ENCODE results near the gene PGAP6.
"Not testable (repeated sequence)": the region's sequence is repeated elsewhere in the genome, so short reads cannot be mapped to it uniquely, and the experiment has no call there.

Gene PGAP6, protein sequence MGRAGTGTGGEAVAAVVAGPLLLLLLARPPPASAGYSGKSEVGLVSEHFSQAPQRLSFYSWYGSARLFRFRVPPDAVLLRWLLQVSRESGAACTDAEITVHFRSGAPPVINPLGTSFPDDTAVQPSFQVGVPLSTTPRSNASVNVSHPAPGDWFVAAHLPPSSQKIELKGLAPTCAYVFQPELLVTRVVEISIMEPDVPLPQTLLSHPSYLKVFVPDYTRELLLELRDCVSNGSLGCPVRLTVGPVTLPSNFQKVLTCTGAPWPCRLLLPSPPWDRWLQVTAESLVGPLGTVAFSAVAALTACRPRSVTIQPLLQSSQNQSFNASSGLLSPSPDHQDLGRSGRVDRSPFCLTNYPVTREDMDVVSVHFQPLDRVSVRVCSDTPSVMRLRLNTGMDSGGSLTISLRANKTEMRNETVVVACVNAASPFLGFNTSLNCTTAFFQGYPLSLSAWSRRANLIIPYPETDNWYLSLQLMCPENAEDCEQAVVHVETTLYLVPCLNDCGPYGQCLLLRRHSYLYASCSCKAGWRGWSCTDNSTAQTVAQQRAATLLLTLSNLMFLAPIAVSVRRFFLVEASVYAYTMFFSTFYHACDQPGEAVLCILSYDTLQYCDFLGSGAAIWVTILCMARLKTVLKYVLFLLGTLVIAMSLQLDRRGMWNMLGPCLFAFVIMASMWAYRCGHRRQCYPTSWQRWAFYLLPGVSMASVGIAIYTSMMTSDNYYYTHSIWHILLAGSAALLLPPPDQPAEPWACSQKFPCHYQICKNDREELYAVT

DNA sequence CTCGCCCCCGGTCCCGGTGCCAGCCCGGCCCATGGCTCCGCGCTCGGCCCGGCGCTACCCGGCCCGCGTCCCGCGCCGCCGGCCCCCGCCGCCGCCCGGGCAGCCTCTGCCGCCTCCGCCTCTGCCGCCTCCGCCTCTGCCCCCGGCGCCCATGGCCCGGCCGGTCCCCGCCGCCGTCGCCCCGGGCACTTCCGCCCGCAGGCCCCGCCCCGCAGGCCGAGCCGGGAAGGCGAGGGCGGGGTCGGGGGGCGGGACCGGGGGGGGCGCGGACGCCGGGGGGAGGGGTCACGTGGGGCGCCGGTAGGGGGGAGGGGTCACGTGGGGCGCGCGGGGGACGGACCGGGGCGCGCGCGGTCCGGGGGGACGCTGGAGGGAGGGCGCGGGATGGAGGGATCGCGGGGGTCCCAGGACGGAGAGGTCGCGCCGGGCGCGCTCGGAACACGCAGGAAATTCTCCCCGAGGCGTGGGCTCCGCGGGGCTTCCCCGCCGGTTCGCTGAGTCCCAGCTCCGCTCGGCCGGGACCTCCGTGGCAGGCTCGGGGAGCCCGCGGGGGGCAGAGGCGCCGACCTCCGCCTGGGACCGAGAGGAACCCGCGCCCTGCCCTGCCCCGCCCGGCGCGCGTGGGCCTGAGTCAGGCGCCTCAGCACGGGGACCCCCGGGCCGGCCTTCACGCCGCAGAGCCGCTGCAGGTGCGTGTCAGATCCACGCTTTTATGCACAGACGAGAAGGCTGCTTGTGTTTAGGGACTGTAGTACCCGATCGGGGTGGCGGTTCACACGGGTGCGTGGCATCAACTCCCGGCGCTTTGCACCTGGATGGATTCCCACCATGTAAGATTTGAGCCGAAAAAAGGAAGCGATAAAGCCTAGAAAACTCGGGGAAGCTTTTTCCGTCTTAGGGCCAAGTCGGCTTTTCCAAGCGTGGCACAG, at the start of gene PGAP6:
Gene PGAP6, minus strand, starts transcription at position 190 of the 929 bp plus-strand sequence. Its CDS starts 157 bp downstream, at position 33.
- DNase-seq = peak; percentile 58

DNA sequence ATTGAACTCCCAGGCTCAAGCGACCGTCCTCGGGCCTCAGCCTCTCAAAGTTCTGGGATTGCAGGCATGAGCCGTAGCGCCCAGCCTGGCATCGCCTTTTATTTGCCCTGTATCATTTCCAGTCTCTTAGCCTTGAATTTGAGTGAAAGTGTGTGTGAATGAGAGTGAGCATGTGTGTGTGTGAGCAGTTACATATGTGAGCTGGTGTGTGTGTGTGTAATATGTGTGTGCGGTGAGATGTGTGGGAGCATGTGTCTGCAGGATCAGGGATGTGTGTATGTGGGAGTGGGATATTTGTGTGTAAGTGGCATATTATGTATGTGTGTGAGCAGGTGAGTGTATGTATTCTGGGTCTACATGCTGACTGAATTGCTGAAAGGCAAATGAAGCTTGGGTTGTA, 49.1 kb upstream of the PGAP6 start:
- DNase-seq = no peak

DNA sequence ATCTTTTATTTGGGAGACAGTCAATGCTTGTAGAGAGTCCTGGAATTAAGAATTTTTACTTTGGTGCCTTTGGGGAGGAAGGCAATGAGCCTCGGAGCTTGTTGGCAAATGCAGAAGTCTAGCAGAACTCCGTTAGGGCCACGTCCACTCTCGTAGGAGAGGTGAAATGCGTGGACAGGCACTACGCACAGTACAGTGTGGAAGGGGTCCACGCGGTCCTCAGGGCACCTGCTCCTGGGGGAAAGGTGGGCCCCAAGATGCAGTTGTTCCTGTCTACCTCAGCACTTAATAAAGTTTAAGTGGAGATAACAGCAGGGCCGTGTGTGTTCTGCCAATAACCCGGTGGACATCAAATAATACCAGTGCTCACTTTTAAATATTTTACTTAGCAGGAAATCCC, 45.5 kb upstream of the PGAP6 start:
- DNase-seq = no peak

DNA sequence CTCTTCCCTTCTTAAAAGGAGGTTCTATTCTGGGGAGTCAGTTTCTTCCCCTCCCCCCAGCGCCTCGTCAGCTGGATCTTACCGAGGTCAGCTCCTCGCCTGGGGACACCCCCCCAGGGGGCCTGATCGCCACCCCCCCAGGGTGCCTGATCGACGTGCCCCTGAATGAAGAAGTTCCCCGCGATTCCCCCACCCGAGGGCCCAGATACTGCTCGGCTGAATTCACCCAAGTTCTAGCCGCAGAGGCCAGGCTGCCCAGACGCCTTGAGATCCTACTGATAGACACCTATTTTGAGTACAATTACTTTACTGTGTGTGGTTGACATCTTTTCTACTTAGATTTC, 45.1 kb upstream of the PGAP6 start:
- DNase-seq = no peak

DNA sequence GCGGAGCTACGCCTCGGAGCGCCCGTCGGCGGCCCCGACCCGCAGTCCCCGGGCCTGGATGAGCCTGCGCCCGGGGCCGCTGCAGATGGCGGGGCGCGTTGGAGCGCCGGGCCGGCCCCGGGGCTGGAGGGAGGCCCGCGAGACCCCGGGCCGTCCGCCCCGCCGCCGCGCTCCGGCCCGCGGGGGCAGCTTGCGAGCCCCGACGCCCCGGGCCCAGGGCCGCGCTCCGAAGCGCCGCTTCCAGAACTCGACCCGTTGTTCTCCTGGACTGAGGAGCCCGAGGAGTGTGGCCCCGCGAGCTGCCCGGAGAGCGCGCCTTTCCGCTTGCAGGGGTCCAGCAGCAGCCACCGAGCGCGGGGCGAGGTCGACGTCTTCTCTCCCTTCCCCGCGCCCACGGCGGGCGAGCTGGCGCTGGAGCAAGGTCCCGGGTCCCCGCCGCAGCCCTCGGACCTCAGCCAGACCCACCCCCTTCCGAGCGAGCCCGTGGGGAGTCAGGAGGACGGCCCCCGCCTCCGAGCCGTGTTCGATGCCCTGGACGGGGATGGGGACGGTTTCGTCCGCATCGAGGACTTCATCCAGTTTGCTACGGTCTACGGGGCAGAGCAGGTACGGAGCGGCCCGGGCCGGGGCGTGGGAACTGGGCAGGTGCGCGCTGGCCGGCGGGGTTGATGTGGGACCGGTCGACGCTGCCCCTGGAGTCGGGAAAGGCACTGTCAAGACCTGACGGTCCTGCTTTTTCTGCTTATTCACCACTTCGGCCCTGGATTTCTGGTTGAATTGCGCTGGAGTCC, 44.5 kb upstream of the PGAP6 start:
- no peak for DNase-seq

DNA sequence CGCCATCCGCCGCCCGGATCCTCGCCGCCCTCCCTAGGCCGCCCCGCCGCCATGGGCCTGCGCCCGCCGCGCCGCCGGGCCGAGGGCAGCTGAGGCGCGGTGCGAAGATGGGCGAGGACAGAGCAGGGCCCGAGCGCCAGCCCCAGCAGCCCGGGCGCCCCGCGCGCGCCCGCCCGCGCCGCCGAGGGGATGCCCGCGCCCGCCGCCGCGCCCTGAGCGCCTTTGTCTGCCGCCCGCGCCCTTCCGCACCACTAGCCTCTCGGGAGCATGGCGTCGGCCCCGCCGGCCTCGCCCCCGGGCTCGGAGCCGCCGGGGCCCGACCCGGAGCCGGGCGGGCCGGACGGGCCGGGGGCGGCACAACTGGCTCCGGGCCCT, 43.9 kb upstream of the PGAP6 start:
- DNase-seq = no peak

DNA sequence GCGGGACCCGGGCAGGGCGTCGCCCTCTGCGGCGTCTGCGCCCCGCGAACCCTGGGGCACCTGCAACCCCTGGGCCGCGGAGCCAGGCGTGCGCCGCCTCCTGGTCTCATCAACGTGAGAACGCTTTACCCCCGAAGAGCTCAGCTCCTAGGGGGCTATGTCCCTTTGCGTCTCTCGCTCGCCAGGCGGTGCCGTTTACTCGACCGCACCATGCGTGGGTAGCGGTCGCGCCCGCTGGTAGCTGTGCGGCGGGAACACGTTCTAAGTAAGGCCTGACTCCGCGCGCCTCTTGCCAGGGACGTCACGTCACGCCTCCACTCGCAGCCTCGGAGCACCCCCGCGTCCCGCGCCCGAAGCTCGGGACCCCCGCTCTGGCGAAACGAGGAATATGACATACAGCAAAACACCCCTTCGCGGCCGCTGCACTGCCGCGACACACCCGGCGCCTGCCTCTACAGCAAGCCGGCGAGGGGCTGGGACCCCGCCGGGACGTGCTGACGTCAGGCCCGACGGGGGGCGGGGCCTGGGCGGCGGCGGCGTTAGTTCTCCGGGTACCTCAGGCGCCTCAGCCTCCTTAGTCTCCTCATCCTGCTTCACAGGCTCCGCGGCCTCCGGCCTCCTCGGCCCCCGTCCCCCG, 43.4 kb upstream of the PGAP6 start, which contains the start of gene RAB11FIP3:
Gene RAB11FIP3, plus strand, starts transcription at position 568 of the 637 bp plus-strand sequence. CDS start 358 bp downstream, outside the sequence.
- DNase-seq = peak; percentile 78

DNA sequence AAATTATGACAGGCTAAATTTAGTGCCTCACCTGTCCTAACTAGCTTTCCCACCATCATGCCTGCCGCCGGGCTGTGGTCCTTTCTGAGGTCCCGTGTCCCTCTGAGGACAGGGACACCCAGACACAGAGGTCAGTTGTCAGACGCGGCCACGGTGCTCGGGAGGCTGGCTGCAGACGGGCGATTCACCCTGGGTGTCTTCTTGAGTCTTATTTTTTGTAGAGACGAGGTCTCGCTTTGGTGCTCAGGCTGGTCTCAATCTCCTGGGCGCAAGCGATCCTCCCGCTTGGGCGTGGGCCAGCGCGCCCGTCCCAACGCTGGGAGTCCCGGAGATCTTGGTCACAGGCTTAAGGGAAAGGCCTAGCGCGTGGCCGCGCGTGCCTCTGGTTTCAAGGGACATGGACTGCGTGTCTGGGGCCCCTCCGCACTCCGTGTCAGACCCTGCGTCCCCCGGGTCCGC, 42.9 kb upstream of the PGAP6 start:
- DNase-seq = no peak

DNA sequence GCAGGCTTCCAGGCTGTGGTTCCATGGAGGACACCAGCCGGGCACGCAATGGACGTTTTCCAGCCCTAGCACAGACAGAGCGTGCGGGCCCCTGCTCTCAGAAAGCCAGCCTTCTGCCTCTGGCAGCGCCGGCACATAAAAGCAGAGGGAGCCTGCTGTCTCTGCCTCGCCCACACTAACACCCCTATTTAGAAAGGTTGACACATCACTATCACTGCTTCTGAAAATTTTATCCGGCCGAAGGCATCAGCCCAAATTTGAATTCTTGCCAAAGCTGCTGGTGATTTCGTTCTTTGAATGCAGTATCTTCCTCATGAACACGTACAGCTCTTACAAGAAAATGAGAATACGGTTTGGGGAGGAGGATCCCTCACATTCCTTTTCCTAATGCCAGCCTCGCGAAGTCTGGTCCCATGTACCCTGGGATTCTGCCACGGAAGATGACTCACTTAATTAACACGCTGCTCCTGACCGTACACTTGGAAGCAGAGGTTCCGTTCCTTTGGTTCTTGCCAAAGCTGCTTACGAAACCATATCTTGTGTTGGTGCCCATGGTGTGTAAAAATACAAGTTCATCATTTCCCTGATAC, 42.4 kb upstream of the PGAP6 start:
- DNase-seq = no peak

DNA sequence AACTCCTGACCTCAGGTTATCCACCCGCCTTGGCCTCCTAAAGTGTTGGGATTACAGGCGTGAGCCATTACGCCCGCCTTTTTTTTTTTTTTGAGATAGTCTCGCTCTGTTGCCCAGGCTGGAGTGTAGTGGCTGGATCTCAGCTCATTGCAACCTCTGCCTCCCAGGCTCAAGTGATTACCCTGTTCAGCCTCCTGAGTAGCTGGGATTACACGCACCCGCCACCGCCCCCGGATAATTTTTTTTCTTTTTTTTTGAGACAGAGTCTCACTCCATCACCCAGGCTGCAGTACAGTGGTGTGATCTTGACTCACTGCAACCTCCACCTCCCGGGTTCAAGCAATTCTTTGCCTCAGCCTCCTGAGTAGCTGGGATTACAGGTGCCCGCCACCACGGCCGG, 40.4 kb upstream of the PGAP6 start:
- DNase-seq = not testable (repeated sequence)

DNA sequence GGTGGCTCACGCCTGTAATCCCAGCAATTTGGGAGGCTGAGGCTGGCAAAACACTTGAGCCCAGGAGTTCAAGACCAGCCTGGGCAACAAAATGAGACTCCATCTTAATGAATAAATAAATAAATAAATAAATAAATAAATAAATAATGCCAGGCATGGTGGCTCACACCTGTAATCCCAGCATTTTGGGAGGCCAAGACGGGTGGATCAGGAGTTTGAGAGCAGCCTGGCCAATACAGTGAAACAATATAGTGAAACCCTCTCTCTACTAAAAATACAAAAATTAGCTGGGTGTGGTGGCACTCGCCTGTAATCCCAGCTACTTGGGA, 33.4 kb upstream of the PGAP6 start:
- not testable (repeated sequence) for DNase-seq

DNA sequence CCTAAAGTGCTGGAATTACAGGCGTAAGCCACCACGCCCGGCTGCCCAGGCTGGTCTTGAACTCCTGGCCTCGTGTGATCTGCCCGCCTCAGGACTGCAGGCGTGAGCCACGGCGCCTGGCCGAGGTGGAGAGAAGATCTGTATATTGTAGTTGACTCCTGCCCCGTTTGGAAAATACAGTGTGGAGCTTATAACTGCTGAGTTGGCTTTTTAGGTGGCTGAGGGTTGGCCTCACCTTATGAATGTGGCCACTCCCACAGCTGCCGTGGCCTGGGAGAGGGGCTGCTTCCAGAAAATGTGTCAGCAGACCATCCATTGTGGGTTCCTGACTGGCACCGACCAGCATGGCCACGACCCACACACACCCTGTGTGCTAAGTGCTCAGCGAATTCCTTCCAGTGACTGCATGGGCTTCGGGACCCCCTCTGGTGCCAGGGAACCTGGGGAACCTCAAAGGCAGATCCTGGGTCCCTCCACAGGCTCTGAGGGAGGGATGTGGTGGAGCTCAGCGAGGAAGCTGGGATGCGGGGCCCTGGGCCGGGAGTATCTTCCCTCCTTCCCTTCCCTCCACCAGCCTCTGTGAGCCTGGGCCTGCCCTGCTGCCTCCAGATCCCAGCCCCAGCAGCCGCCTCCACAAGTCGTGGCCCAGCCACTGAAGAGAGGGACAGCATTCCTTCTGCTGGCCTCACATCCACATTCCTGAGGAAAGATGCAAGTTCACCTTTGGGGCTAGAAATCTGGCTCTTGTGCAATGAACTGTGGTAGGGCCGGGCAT, 32.8 kb upstream of the PGAP6 start:
- no peak for DNase-seq

DNA sequence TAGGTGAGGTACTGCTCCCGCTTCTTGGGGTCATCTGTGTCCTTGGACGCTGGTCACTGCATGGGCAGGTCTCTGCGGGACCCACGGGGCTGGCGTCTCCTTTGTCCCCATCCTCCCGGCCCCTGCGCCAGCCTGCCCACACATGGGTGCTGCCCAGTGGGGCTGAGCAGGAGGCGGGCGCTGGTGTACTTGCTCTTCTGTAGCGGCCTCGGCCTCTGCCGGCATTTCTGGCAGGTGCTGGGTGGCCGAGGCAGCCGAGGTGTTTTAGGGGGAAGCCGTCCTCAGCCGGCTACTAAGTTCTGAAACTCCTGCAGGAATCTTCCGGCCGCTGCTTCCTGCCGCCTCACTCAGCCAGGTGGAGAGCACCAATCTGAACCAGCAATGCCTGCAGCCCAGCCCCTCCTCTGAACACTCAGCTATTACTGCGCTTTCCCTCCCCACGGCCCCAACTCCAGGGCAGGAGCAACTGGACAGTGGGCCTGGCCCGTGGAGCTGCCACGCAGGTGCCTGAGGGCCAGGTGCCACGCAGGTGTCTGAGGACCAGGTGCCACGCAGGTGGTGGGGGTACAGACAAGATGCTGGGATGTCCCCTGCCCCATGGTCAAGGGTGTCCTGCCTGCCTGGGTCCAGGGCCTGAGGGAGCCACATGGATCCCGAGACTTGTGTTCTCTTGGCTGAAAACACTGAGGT, 29.9 kb upstream of the PGAP6 start:
- DNase-seq = no peak

DNA sequence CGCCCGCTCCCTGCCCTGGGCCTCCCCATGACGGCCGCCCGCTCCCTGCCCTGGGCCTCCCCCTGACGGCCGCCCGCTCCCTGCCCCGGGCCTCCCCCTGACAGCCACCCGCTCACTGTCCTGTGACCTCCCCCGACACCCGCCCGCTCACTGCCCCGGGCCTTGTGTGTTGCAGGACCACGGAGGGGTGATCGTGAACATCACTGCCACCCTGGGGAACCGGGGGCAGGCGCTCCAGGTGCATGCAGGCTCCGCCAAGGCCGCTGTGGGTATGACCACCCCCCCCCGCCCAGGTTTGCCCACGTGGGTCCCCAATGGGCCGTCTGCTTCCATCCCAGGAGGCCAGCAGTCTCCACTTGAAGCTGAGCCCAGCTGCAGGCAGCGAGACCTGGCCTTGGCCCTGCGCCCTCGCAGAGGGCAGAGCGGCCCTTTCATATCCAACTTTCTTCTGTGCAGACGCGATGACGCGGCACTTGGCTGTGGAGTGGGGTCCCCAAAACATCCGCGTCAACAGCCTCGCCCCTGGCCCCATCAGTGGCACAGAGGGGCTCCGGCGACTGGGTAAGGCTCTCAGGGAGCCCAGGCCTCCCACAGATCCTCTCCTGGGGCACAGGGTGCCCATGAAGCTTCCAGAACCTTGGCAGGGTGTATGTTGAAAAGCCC, 28.9 kb upstream of the PGAP6 start:
- DNase-seq = no peak

DNA sequence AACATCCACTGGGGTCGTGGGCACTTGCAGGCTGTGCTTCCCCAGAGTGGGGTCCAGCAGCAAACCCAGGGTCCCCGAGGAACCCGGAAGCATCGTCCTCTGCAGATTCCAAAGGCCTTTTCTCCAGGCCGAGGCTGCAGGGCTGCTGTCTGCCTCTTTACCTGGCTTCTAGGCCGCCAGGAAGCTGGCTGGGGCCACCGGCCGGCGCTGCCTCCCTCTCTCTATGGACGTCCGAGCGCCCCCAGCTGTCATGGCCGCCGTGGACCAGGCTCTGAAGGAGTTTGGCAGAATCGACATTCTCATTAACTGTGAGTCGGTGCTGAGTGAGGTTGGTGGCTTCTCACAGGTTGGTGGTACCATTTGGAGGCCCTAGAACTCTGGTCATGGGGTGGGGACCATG, 25.5 kb upstream of the PGAP6 start:
- no peak for DNase-seq

DNA sequence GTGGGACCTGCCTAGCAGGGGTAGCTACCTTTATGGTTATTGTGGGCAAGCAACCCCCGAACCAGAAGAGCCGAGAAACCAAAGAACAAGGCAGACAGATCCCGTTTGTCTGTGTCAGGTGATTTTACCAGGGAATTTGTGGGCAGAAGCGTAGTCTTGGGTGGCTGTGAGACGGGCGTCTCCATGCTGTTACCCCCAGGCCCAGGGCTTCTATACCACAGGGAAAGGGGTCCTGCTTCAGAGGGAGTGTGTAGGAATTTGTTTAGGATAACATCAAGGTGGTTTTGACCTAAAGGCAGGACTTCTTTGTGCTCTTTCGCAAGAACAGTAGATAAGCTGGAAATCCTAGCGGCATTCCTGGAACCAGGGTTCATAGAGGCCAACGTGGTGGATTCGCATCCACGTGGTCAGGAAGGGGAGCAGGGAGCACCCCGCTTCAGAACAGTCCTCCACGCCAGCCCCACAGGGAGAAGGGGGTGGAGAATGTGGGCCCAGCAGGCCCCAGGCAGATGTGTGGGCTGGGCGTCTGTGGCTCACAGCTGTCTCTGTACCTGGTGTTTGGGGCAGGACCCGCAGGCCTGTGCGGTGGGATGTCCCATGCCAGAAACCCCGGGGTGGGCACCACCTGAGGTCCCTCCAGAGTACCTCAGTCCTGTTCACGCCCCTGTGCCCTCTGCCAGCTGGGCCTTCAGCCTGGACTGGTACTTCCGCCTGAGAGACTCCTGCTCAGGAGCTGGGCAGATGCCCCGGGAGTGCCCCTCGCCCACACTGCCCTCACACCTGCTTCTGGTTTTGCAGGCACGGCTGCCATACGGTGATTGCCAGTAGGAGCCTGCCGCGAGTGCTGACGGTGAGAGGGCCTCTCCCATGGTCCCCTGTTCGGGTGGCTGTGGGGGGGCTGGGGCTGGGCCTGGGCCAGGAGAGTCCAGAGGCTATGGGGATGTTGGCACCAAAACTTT, 24.0 kb upstream of the PGAP6 start:
- no peak for DNase-seq

DNA sequence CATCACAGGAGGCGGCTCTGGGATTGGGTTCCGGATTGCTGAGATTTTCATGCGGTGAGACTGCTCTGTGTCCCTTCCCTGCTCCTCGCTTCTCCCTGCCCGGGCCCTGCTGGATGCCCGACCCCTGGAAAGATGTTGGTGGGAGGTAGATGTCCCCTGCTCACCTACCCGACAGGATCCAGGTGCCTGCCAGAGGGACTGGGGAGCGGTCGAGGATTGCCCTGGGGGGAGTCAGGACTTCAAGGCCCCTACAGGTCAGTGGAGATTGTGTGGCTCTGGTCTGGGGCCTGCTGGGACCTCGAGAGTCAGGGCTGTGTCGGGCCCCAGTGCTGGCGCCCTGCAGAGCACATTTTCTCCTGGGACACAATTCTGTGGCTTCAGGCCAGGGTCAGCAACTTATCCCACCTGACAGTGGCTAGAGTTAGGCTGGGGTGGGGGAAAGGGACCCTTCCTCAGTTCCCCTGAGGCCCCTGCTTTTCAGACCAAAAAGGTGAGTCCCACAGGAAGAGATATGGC, 23.3 kb upstream of the PGAP6 start:
- DNase-seq = no peak

Data from activated T-cell treated with anti-CD3 and anti-CD28 coated beads for 4 hours (primary cell).